ENCODE results near the gene TULP4.

TULP4 gene

GRCh38 chr6:158370805-158371204 is 58.5 kb downstream of the TULP4 start:
- DNase-seq (ENCODE audit: low read depth) = no peak
- H3K4me3 ChIP-seq (ENCODE audit: low read depth, low read length) = no peak overlapping the region
- no peak for TF ChIP-seq CTCF (IDR thresholded peaks at IDR 0.05; ENCODE audit: low read depth, low read length, missing control alignments)
- in situ Hi-C loops (cut with HindIII; ENCODE audit: low sequenced_read_pairs) = no loop called here

- no peak overlapping the region for H3K4me3 ChIP-seq (ENCODE audit: low read depth, low read length)
- in situ Hi-C loops (cut with HindIII; ENCODE audit: low sequenced_read_pairs) = no loop called here
- no peak for TF ChIP-seq CTCF (IDR thresholded peaks at IDR 0.05; ENCODE audit: low read depth, low read length, missing control alignments)
- DNase-seq (ENCODE audit: low read depth) = no peak
Measured at GRCh38 chr6:158371261-158371660, 59.0 kb downstream of the TULP4 start.

- no peak for TF ChIP-seq CTCF (IDR thresholded peaks at IDR 0.05; ENCODE audit: low read depth, low read length, missing control alignments)
- H3K4me3 ChIP-seq (ENCODE audit: low read depth, low read length) = no peak overlapping the region
- DNase-seq (ENCODE audit: low read depth) = no peak
- in situ Hi-C loops (cut with HindIII; ENCODE audit: low sequenced_read_pairs) = no loop called here
Measured at GRCh38 chr6:158372574-158372973, 60.3 kb downstream of the TULP4 start.

GRCh38 chr6:158373214-158373613 is 60.9 kb downstream of the TULP4 start:
- no peak for DNase-seq (ENCODE audit: low read depth)
- TF ChIP-seq CTCF (IDR thresholded peaks at IDR 0.05; ENCODE audit: low read depth, low read length, missing control alignments) = no peak
- in situ Hi-C loops (cut with HindIII; ENCODE audit: low sequenced_read_pairs) = no loop called here

GRCh38 chr6:158374020-158374419 is 61.8 kb downstream of the TULP4 start:
- no peak for DNase-seq (ENCODE audit: low read depth)
- in situ Hi-C loops (cut with HindIII; ENCODE audit: low sequenced_read_pairs) = no loop called here
- no peak for TF ChIP-seq CTCF (IDR thresholded peaks at IDR 0.05; ENCODE audit: low read depth, low read length, missing control alignments)
- H3K4me3 ChIP-seq (ENCODE audit: low read depth, low read length) = no peak overlapping the region

More at GRCh38 chr6:158373214-158373613, 60.9 kb downstream of the TULP4 start:
- H3K4me3 ChIP-seq (ENCODE audit: low read depth, low read length) = no peak overlapping the region

GRCh38 chr6:158376631-158377081 is 64.4 kb downstream of the TULP4 start:
- no peak for TF ChIP-seq CTCF (IDR thresholded peaks at IDR 0.05; ENCODE audit: low read depth, low read length, missing control alignments)
- H3K4me3 ChIP-seq (ENCODE audit: low read depth, low read length) = no peak overlapping the region
- DNase-seq (ENCODE audit: low read depth) = no peak
- in situ Hi-C loops (cut with HindIII; ENCODE audit: low sequenced_read_pairs) = no loop called here

GRCh38 chr6:158377860-158378259 is 65.6 kb downstream of the TULP4 start:
- in situ Hi-C loops (cut with HindIII; ENCODE audit: low sequenced_read_pairs) = no loop called here
- H3K4me3 ChIP-seq (ENCODE audit: low read depth, low read length) = no peak overlapping the region

More at GRCh38 chr6:158377860-158378259, 65.6 kb downstream of the TULP4 start:
- TF ChIP-seq CTCF (IDR thresholded peaks at IDR 0.05; ENCODE audit: low read depth, low read length, missing control alignments) = no peak
- no peak for DNase-seq (ENCODE audit: low read depth)

Data from astrocyte of the cerebellum (primary cell).